ENCODE measurements around the gene EFNA2.

DNA sequence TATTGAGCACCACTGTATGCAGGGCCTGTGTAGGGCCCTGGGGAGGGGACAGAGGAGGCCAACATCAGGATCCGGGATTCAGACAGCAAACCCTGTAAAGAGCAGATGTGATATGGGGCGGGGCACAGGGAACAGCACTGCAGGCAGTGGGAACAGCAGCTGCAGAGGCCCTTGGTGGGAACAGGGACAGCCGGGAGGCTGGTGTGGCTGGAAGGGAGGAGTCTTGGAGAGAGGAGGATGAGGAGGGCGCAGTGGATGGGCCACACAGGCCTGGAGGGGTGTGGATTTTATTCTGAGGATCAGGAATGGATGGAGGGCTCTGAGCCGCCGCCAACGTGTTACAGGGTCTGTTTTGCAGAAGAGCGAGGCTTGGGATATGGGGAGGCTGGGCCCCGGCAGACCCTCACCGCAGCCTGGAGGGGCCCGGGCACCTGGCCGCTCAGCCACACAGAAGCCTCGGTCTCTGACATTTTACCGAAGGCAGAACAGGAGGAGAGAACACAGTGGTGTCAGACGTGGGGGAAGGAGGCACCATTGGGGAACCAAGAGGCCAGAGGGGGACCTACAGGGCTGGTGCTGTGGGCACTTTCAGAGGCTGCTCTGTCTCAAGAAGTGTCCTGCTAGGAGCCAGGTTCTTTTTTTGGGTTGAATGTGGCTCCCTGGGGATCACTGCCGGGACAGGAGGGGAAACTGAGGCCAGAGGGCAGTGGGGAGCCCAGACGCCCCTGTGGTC lies 6.9 kb downstream of the EFNA2 start:
- TF ChIP-seq, protein P1, sequence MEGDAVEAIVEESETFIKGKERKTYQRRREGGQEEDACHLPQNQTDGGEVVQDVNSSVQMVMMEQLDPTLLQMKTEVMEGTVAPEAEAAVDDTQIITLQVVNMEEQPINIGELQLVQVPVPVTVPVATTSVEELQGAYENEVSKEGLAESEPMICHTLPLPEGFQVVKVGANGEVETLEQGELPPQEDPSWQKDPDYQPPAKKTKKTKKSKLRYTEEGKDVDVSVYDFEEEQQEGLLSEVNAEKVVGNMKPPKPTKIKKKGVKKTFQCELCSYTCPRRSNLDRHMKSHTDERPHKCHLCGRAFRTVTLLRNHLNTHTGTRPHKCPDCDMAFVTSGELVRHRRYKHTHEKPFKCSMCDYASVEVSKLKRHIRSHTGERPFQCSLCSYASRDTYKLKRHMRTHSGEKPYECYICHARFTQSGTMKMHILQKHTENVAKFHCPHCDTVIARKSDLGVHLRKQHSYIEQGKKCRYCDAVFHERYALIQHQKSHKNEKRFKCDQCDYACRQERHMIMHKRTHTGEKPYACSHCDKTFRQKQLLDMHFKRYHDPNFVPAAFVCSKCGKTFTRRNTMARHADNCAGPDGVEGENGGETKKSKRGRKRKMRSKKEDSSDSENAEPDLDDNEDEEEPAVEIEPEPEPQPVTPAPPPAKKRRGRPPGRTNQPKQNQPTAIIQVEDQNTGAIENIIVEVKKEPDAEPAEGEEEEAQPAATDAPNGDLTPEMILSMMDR (IDR thresholded peaks at IDR 0.05; ENCODE audit: insufficient read depth, low read length, poor library complexity, severe bottlenecking) = no peak
- no peak for TF ChIP-seq EZH2phosphoT487 (conservative IDR thresholded peaks at IDR 0.05; ENCODE audit: low read length)

Measured in SU-DHL-6 (cell line).